ENCODE data around the gene RBSN.

RBSN gene

DNA sequence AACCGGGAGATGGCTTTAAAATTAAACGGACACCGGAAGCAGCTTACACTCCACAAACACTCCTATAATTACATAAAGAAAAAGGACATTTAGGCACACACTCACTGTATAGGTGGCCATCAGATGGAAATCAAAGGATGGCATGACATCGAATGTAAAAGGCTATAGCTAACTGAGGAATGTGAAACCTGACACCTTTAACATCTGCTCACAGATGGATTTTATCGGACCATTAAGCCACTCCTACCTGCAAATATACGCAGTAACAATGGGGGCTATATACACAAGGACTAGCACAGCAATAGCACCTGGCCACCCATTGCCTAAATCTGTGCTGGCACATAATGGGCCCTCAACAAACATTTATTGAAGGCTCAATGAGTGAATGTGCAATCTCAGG lies 14.5 kb upstream of the RBSN start:
- no peak for DNase-seq (ENCODE audit: low read depth in 1 of 2, low spot score in 1 of 2)
- TF ChIP-seq JUND (IDR thresholded peaks at IDR 0.05; ENCODE audit: low read depth) = no peak
- in situ Hi-C loops (cut with HindIII; ENCODE audit: low pct_unique_long_range_greater_than_20kb, low sequenced_read_pairs) = no loop called here

DNA sequence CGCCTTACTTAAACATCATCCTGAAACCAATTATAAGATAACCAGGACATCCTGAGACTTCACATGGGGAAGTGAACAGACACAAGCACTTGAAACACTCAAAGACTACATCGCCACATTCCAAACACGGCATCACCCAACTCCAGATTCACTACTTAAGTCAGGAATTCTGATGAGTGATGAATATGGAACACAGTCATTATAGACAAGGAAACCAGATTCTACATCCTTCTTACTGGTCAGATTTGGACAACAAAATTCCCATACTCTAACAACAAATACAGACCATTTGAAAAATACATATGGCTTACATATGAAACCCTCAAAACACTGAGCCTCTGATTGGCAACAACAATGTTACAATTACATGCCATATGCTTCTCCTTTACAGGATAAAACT lies 13.1 kb upstream of the RBSN start:
- TF ChIP-seq JUND (IDR thresholded peaks at IDR 0.05; ENCODE audit: low read depth) = no peak
- no peak for DNase-seq (ENCODE audit: low read depth in 1 of 2, low spot score in 1 of 2)
- in situ Hi-C loops (cut with HindIII; ENCODE audit: low pct_unique_long_range_greater_than_20kb, low sequenced_read_pairs) = no loop called here

DNA sequence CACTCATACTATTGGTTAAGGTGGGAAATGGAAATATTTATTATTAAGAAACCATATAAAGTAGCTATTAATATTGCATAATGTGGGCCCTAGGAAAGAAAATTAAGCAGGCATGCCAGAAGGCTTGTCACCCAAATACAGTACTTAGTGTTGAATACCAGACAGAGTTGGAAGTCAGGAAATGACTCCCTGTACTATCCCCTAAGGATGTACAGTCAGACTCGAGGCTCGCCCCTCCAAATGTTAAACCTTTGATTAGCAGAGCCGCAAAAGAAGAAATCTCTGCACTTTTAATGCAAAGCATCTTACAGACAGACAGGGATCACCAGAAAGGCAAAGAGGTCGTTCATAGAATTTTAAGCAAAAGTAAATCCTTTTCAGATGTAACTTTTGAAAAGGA lies 11.3 kb upstream of the RBSN start:
- TF ChIP-seq JUND (IDR thresholded peaks at IDR 0.05; ENCODE audit: low read depth) = no peak
- no peak for DNase-seq (ENCODE audit: low read depth in 1 of 2, low spot score in 1 of 2)
- in situ Hi-C loops (cut with HindIII; ENCODE audit: low pct_unique_long_range_greater_than_20kb, low sequenced_read_pairs) = no loop called here

DNA sequence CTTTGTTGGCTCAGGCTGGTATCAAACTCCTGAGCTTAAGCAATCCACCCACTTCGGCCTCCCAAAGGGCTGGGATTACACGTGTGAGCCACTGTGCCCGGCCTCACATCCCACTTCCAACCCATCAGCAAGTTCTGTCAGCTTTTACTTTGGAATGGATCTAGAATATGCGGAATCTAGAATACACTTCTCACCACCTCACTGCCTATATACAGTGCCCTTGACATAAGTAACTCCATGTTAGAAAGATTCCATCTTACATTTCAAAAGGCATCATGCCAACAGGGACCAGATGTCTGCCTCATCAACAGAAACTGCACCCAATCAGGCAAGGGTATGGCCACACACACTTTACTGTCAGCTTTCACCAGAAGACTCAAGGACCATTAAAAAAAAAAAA lies 9.9 kb upstream of the RBSN start:
- TF ChIP-seq JUND (IDR thresholded peaks at IDR 0.05; ENCODE audit: low read depth) = no peak
- in situ Hi-C loops (cut with HindIII; ENCODE audit: low pct_unique_long_range_greater_than_20kb, low sequenced_read_pairs) = no loop called here
- no peak for DNase-seq (ENCODE audit: low read depth in 1 of 2, low spot score in 1 of 2)

DNA sequence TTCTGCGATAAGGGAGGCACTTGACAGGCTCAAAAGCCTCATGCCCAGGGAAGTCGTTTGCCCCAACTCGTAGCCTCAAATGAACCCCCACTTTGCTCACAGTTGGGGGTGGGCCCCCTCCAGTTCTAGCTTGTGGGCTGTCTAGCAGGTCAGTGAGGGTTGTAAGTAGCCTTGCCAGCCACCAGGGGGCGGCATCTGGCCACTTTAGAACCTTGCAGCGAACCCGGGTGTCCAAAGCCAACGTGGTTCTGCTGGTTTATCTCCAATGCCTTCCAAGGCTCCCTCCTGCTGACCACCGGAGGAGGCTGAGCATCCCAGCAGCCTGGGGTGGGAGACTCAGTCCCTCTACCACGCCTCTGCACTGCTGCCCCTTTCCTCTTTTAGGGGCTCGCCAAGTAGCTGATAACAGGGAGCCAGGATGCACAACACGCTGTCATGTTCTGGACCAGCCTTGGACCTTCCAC lies 9.2 kb upstream of the RBSN start:
- peak; percentile 85 to 89 for DNase-seq (ENCODE audit: low read depth in 1 of 2, low spot score in 1 of 2)
- in situ Hi-C loops (cut with HindIII; ENCODE audit: low pct_unique_long_range_greater_than_20kb, low sequenced_read_pairs) = no loop called here

DNA sequence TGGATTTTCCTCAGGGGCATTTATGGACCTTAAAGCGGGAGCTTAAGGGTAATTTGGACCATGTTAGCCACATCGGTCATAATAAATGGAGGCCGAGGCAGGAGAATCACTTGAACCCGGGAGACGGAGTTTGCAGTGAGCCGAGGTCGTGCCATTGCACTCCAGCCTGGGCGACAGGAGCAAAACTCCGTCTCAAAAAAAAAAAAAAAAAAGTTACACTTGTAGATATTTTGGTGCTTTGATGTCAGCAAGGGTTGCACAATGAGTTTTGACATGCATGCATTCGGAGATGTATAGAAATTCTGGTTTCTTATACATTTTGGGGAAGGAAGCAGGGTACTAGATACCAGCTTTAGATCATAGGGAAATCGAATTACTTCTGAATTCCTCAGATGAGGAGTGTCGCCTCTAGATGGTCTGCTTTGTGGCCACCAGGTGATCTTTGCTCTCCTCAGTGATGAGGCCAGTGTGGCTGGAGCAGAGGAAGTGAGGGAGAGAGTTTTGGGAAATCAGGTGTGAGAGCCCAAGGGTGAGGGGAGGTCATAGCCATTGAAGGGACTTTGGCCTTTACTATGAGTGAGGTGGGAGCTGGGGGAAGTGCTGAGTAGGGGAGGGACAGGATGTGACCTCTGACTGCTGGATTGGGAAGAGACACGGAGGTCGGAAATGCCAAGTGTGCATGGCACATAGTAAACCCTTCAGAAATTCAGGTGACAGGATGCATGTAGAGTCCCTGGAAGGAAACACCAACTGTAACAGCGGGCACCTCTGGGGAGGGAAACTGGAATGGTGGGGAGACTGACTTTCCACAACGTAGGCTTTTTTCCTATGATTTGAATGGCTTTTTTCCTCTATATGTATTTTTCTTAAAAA lies 8.4 kb upstream of the RBSN start:
- no peak for DNase-seq (ENCODE audit: low read depth in 1 of 2, low spot score in 1 of 2)
- in situ Hi-C loops (cut with HindIII; ENCODE audit: low pct_unique_long_range_greater_than_20kb, low sequenced_read_pairs) = no loop called here
- TF ChIP-seq JUND (IDR thresholded peaks at IDR 0.05; ENCODE audit: low read depth) = no peak

More for the DNA sequence above, 9.2 kb upstream of the RBSN start:
- no peak for TF ChIP-seq JUND (IDR thresholded peaks at IDR 0.05; ENCODE audit: low read depth)

DNA sequence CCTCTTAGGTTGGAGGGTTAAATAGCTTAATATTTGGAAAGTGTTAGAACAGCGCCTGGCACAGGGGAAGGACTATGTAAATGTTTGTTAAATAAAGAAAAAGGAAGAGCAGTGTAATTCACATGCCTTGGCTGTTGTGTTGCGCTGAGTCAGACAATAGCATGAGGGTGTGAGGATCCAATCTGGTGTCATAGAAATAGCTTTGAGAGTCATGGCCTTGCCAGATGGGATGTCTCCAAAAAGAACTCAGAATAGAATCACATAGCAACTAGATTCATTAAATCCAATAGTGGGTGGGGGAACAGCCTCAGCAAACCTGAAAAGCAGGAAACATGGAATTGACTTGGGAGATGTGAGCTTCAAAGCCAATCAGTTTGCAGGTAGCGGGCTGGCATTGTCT lies 3.9 kb upstream of the RBSN start:
- in situ Hi-C loops (cut with HindIII; ENCODE audit: low pct_unique_long_range_greater_than_20kb, low sequenced_read_pairs) = no loop called here
- DNase-seq (ENCODE audit: low read depth in 1 of 2, low spot score in 1 of 2) = peak in 1 of 2 experiments; percentile 41
- no peak for TF ChIP-seq JUND (IDR thresholded peaks at IDR 0.05; ENCODE audit: low read depth)

DNA sequence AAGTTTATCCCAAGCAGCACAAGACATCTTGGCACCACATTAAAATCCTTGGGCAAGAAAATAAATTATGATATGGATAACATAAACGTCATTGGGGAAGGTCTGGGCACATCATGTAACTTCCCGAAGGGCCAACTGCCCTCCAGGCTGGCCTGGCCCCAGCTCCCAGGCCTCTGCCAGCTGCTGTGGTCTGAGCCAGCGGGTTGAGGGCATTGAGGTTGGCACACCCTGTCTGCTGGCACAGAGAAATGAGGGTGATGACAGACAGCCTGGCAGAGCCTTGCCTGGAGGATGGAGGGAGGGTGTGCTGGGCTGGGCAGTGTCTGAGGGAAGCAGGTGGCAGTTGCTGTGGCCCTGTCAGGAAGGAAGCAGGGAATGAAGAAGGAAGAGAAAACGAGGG lies 3.3 kb upstream of the RBSN start:
- in situ Hi-C loops (cut with HindIII; ENCODE audit: low pct_unique_long_range_greater_than_20kb, low sequenced_read_pairs) = no loop called here
- no peak for DNase-seq (ENCODE audit: low read depth in 1 of 2, low spot score in 1 of 2)
- no peak for TF ChIP-seq JUND (IDR thresholded peaks at IDR 0.05; ENCODE audit: low read depth)

DNA sequence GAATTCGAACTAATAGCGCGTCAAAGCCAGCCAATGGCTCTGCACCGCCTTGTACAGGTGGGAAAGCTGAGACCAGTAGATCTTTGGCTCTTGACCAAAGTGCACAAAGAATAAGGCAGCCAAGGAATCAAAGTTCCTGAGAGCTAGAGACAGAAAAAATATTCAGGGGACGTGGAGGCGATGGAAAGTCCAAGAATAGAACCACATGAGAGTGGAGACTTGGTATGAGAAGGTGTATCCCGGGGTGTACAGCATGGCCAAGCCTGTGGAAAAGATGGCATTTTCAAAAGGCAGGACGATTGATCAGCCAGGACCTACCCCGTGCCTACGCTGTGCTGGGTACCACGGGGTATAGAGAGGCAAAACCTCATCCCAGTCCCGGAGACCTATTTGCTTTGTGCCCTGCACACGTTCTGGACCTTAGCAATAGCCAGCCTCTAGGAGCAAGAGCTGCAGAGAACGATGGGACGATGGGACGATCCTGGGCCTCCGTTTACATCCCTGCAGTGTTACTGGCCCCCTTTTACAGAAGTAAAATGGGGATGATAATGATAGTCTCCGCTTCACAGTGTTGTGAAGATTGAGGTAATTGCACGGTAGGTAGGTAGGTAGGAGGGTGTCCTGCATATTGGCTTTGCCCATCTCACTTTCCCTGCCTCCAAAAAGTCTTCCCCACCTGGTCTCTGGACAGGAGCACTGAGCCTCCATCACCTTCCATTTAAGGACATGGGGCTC lies 583 bp upstream of the RBSN start:
- in situ Hi-C loops (cut with HindIII; ENCODE audit: low pct_unique_long_range_greater_than_20kb, low sequenced_read_pairs) = no loop called here
- DNase-seq (ENCODE audit: low read depth in 1 of 2, low spot score in 1 of 2) = no peak
- TF ChIP-seq JUND (IDR thresholded peaks at IDR 0.05; ENCODE audit: low read depth) = no peak

DNA sequence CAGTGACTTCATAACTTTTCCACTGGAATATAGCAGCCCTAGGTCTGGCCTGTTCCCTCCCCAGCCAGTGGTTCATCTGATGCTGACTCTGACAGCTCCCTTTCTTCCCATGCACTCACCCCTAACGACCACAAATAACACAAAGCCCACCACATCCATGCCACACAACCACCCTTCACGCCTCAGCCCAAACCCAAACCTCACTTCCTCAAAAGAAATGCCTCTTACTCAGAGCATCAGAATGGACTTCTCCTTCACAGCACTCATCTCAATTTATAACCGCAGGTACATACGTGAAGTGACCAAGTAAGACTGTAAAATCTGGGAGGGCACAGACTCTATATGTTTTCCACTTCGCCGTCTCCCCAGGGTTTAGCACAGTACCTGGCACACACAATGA lies 1.1 kb downstream of the RBSN start:
- DNase-seq (ENCODE audit: low read depth in 1 of 2, low spot score in 1 of 2) = no peak
- in situ Hi-C loops (cut with HindIII; ENCODE audit: low pct_unique_long_range_greater_than_20kb, low sequenced_read_pairs) = no loop called here
- TF ChIP-seq JUND (IDR thresholded peaks at IDR 0.05; ENCODE audit: low read depth) = no peak

DNA sequence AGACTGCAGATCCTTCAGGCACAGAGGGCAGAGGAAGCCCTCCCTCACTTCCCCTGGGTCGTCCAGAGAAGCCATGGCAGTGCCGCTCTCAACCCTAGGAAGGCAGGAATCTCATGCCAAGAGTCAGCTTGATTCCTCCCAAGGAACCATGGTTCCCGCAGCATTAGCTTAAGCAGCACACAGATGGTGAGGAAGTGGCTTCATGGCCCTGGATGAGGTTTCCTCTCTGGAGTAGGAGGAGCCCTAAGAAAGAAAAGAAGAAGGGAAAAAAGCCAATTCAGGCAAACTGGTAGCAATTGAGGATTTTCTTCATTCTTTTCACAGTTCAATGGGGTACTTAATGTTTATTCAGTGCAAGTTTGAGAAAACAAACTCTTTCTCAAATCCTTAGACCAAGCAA lies 2.9 kb downstream of the RBSN start:
- TF ChIP-seq JUND (IDR thresholded peaks at IDR 0.05; ENCODE audit: low read depth) = no peak
- in situ Hi-C loops (cut with HindIII; ENCODE audit: low pct_unique_long_range_greater_than_20kb, low sequenced_read_pairs) = no loop called here
- DNase-seq (ENCODE audit: low read depth in 1 of 2, low spot score in 1 of 2) = no peak

DNA sequence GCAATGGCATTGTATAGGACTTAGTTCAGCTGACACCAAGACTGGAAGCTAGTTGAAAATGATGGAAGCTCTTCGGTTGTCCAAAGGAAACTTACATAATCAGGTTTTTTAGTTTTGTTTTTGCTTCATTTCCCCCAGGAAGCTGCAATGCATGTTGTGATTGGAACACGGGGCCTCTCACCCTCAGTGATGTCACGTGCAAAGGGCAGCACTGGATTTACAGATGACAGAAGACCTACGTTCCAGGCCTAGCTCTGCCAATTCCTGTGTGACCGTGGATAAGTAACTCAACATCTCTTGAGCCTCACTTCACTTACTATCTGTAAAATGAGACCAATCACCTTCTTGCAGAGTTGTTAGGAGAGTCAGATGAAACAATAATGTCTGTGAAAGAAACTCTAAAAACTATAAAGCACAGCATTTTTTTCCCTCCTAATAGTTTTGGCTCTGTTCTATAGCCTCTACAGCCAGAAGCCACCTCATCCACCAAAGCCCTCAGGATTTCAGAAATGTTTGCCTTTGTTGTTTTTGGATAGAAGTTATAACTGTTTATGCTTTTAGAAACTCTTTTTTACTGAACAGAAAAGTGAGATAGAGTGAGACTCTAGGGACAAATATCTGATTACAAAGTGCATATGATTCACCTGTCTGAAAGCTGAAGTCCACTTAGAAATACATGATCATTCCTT lies 4.6 kb downstream of the RBSN start:
- no peak for TF ChIP-seq JUND (IDR thresholded peaks at IDR 0.05; ENCODE audit: low read depth)
- in situ Hi-C loops (cut with HindIII; ENCODE audit: low pct_unique_long_range_greater_than_20kb, low sequenced_read_pairs) = no loop called here
- no peak for DNase-seq (ENCODE audit: low read depth in 1 of 2, low spot score in 1 of 2)

DNA sequence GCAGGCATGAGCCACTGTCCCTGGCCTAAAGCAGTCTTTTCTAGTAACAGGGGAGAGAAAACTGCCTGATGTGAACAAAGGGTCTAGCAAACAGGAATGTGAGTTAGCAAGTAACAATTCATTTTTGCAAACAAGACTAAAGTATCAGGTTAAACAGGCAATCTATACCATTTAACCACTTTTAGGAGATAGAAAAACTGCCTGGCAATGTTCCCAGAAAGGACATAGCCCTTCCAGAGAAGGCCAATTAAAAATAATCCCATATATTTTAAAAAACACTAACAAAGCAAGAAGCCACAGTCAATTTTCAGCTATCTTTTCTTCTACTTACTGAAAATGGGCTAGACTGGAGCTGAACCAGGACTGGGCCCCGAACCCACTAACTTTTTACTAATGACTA lies 6.3 kb downstream of the RBSN start:
- no peak for DNase-seq (ENCODE audit: low read depth in 1 of 2, low spot score in 1 of 2)
- in situ Hi-C loops (cut with HindIII; ENCODE audit: low pct_unique_long_range_greater_than_20kb, low sequenced_read_pairs) = no loop called here
- no peak for TF ChIP-seq JUND (IDR thresholded peaks at IDR 0.05; ENCODE audit: low read depth)

Measured in T47D (cell line).